Left colon (tissue), 2 donors: Measurements from ENCODE around the gene AHCYL2. TPM values are rescaled to one million over a fixed set of nuclear protein-coding genes. Genes with fewer than 3 reads are reported as not detected.
"Not testable (repeated sequence)": the region's sequence is repeated elsewhere in the genome, so short reads cannot be mapped to it uniquely, and the experiment has no call there.

Experiments used
- ATAC-seq: fragments of 200-7000 bp; cut with Tn5 transposase; one replicate; pipeline ENCODE4 v1.9.1; 2020; ENCODE audit warnings: mild to moderate bottlenecking, moderate library complexity
- DNase-seq, 2 donors: peaks; one replicate each; pipeline ENCODE4 v3.0.0-alpha.2; 2020
- intact Hi-C, 2 donors: fragments of 100-400 bp; cut with DNase I in 1 of 2; cut with micrococcal nuclease in 1 of 2; formaldehyde crosslinking; loops; one replicate each; pipeline versions ENCODE4 v1.11.2 to v1.14.0; 2022; cut with DNase I, micrococcal nuclease
- total RNA-seq, 2 donors: library from RNA; stranded (reverse); fragmentation: NEBNext Ultra II Directional; extraction: Animal tissue kit (Norgen Biotek cat#: 25700); gene quantifications; one replicate each; pipeline ENCODE4 v1.2.1, GENCODE V29; 2021
- donor health status: DM: no; HTN: no; CAD: no.
- donor health status: DM: yes; HTN: yes; CAD: no.

AHCYL2 gene
- total RNA-seq, 2 donors from 2014 or later: 482 to 555 TPM

GRCh38 chr7:129227646-129228578 lies 3.1 kb downstream of the AHCYL2 start:
- intact Hi-C loops: no loop called here
- ATAC-seq (no peak), DNase-seq (no peak)

GRCh38 chr7:129228633-129229032 lies 3.8 kb downstream of the AHCYL2 start:
- intact Hi-C loops: no loop called here
- ATAC-seq (no peak), DNase-seq (no peak)

- no peak for DNase-seq
- intact Hi-C loops: no loop called here
- ATAC-seq: no peak
These were observed 6.8 kb downstream of the AHCYL2 start for GRCh38 chr7:129231666-129232065.

GRCh38 chr7:129238546-129238945 lies 13.7 kb downstream of the AHCYL2 start:
- intact Hi-C loops: no loop called here
- no peak for DNase-seq
- no peak for ATAC-seq

GRCh38 chr7:129240119-129240820 lies 15.4 kb downstream of the AHCYL2 start:
- ATAC-seq: no peak
- intact Hi-C loops: no loop called here
- DNase-seq: no peak

GRCh38 chr7:129244220-129244619 lies 19.4 kb downstream of the AHCYL2 start:
- DNase-seq: no peak
- ATAC-seq: no peak
- intact Hi-C loops: no loop called here

- intact Hi-C loops: no loop called here
- DNase-seq (no peak), ATAC-seq (no peak)
These were observed 20.7 kb downstream of the AHCYL2 start for GRCh38 chr7:129245533-129245932.

- ATAC-seq: no peak
These were observed 22.3 kb downstream of the AHCYL2 start for GRCh38 chr7:129247087-129247486.

GRCh38 chr7:129252128-129252527 lies 27.3 kb downstream of the AHCYL2 start:
- intact Hi-C loops: no loop called here
- no peak for ATAC-seq
- no peak for DNase-seq

More at GRCh38 chr7:129247087-129247486, 22.3 kb downstream of the AHCYL2 start:
- DNase-seq: no peak
- intact Hi-C loops: no loop called here

GRCh38 chr7:129252603-129253002 lies 27.8 kb downstream of the AHCYL2 start:
- DNase-seq, ATAC-seq, intact Hi-C loops: not testable (repeated sequence)

- intact Hi-C loops: no loop called here
- no peak for DNase-seq
- no peak for ATAC-seq
These were observed 31.0 kb downstream of the AHCYL2 start for GRCh38 chr7:129255800-129256199.

- peak; percentile 59 for ATAC-seq
- DNase-seq: no peak
- intact Hi-C loops: no loop called here
These were observed 31.4 kb downstream of the AHCYL2 start for GRCh38 chr7:129256221-129256620.

- DNase-seq (no peak), ATAC-seq (no peak)
- intact Hi-C loops: no loop called here
These were observed 32.3 kb downstream of the AHCYL2 start for GRCh38 chr7:129257168-129257567.

GRCh38 chr7:129258649-129259389 lies 34.0 kb downstream of the AHCYL2 start:
- intact Hi-C loops: no loop called here
- ATAC-seq (no peak), DNase-seq (no peak)

GRCh38 chr7:129262324-129262723 lies 37.5 kb downstream of the AHCYL2 start:
- ATAC-seq (no peak), DNase-seq (no peak)
- intact Hi-C loops: no loop called here

GRCh38 chr7:129263168-129263567 lies 38.3 kb downstream of the AHCYL2 start:
- DNase-seq (no peak), ATAC-seq (no peak)
- intact Hi-C loops: no loop called here

- ATAC-seq: no peak
- intact Hi-C loops: no loop called here
- DNase-seq: no peak
These were observed 39.7 kb downstream of the AHCYL2 start for GRCh38 chr7:129264534-129264933.

GRCh38 chr7:129265328-129265727 lies 40.5 kb downstream of the AHCYL2 start:
- intact Hi-C loops: no loop called here
- ATAC-seq: no peak
- DNase-seq: no peak

GRCh38 chr7:129266181-129266580 lies 41.4 kb downstream of the AHCYL2 start:
- DNase-seq: peak in 1 of 2 donors; percentile 24
- intact Hi-C loops: no loop called here
- peak; percentile 90 for ATAC-seq
